DLD1 (cell line): ENCODE results near the gene MED15.
"Not testable (repeated sequence)": the region's sequence is repeated elsewhere in the genome, so short reads cannot be mapped to it uniquely, and the experiment has no call there.

Experiments used
- in situ Hi-C: cut with HindIII; loops from 2 replicates; pipeline ENCODE4 v1.10.0; 2017; ENCODE audit warnings: low sequenced_read_pairs

Gene MED15

GRCh38 chr22:20581503-20582170 lies 74.2 kb downstream of the MED15 start:
- in situ Hi-C loops = no loop called here

GRCh38 chr22:20582171-20582511 lies 74.7 kb downstream of the MED15 start:
- in situ Hi-C loops = no loop called here

GRCh38 chr22:20582520-20583361 lies 75.3 kb downstream of the MED15 start:
- in situ Hi-C loops = no loop called here

- in situ Hi-C loops = no loop called here
Observed at GRCh38 chr22:20583471-20583922, 76.1 kb downstream of the MED15 start.

GRCh38 chr22:20584029-20584871 lies 76.8 kb downstream of the MED15 start:
- in situ Hi-C loops = no loop called here

- in situ Hi-C loops = no loop called here
Observed at GRCh38 chr22:20584872-20585638, 77.6 kb downstream of the MED15 start.

- in situ Hi-C loops = no loop called here
Observed at GRCh38 chr22:20585639-20586402, 78.4 kb downstream of the MED15 start.

- in situ Hi-C loops = no loop called here
Observed at GRCh38 chr22:20586403-20586745, 79.0 kb downstream of the MED15 start.

- in situ Hi-C loops = no loop called here
Observed at GRCh38 chr22:20587206-20587958, 80.0 kb downstream of the MED15 start.

GRCh38 chr22:20588092-20588842 lies 80.9 kb downstream of the MED15 start:
- in situ Hi-C loops = no loop called here

- in situ Hi-C loops = no loop called here
Observed at GRCh38 chr22:20588843-20589581, 81.6 kb downstream of the MED15 start.

- in situ Hi-C loops = no loop called here
Observed at GRCh38 chr22:20589614-20590476, 82.4 kb downstream of the MED15 start.

- in situ Hi-C loops = no loop called here
Observed at GRCh38 chr22:20590477-20591294, 83.3 kb downstream of the MED15 start.

GRCh38 chr22:20591295-20591645 lies 83.9 kb downstream of the MED15 start:
- in situ Hi-C loops = no loop called here

- in situ Hi-C loops = no loop called here
Observed at GRCh38 chr22:20591660-20592310, 84.4 kb downstream of the MED15 start.

- in situ Hi-C loops = not testable (repeated sequence)
Observed at GRCh38 chr22:20594038-20594437, 86.6 kb downstream of the MED15 start.
